ENCODE results near the gene WBP2NL. TPM values are rescaled to one million over a fixed set of nuclear protein-coding genes. Genes with fewer than 3 reads are reported as not detected.

WBP2NL gene
- total and polyA plus RNA-seq, 2 donors (not counting 1 experiment from before 2014, with no cell fraction given) = 1.6 to 10.4 TPM

DNA sequence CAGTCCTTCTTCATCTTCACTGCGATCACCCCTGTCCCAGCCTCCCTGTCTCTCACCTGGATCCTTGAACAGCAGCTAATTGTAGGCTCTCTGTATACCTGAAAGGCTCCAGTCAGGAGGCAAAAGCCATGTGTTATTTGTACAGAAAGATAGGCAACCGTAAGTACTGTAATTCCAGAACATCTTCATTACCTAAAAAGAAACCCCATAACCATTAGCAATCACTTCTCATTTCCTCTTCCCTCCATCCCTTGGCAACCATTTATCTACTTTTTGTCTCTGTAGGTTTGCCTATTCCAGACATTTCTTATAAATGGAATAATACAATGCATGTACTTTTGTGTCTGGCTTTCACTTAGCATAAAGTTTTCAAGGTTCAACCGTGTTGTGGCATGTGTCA is 54.2 kb downstream of the WBP2NL start:
- no peaks in the 10 kb centered on the region for H3K4me1 ChIP-seq (ENCODE audit: control insufficient read depth in 2 of 2, insufficient read depth in 2 of 2, low read length in 2 of 2)
- Mint-ChIP-seq H3K4me1 (no peaks in the 10 kb centered on the region), H3K27me3 (no peaks in the 10 kb centered on the region), H3K9me3 (ENCODE audit: insufficient read depth) (peaks cover 7% of the 10 kb centered on the region), H3K27ac (peak overlapping the region; percentile 47), H3K4me3 (no peak overlapping the region)
- no peaks in the 10 kb centered on the region for H4K20me1 ChIP-seq (ENCODE audit: control insufficient read depth, insufficient read depth, low read length, poor library complexity, severe bottlenecking)
- H3K27ac ChIP-seq (ENCODE audit: low read length in 2 of 2) = no peak overlapping the region
- ATAC-seq (ENCODE audit: low read depth) = no peak
- 100% methylated on average over 1 of the region's 3 CpGs for WGBS (ENCODE audit: insufficient coverage)
- TF ChIP-seq EZH2 (IDR thresholded peaks at IDR 0.05; ENCODE audit: borderline replicate concordance, insufficient read depth, low read depth, low read length, poor library complexity, severe bottlenecking) = no peak
- TF ChIP-seq, protein P1, sequence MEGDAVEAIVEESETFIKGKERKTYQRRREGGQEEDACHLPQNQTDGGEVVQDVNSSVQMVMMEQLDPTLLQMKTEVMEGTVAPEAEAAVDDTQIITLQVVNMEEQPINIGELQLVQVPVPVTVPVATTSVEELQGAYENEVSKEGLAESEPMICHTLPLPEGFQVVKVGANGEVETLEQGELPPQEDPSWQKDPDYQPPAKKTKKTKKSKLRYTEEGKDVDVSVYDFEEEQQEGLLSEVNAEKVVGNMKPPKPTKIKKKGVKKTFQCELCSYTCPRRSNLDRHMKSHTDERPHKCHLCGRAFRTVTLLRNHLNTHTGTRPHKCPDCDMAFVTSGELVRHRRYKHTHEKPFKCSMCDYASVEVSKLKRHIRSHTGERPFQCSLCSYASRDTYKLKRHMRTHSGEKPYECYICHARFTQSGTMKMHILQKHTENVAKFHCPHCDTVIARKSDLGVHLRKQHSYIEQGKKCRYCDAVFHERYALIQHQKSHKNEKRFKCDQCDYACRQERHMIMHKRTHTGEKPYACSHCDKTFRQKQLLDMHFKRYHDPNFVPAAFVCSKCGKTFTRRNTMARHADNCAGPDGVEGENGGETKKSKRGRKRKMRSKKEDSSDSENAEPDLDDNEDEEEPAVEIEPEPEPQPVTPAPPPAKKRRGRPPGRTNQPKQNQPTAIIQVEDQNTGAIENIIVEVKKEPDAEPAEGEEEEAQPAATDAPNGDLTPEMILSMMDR (IDR thresholded peaks at IDR 0.05) = no peak
- no peak overlapping the region for H3K4me2 ChIP-seq (replicated peaks; ENCODE audit: low read depth, low read length, poor library complexity, severe bottlenecking)
- no peak overlapping the region for H3K4me3 ChIP-seq (ENCODE audit: control extremely low read depth in 1 of 5, extremely low read depth in 1 of 5, insufficient read depth in 1 of 5, low read depth in 2 of 5, low read length in 4 of 5)
- no peaks in the 10 kb centered on the region for H3K79me2 ChIP-seq (ENCODE audit: control insufficient read depth, insufficient read depth, low read length)
- H3K9me3 ChIP-seq (ENCODE audit: control extremely low read depth in 1 of 3, control insufficient read depth in 2 of 3, insufficient read depth in 1 of 3, low read length in 2 of 3) = peaks cover 0 to 9% (median 8%) of the 10 kb centered on the region in 3 donors
- intact Hi-C loops (cut with micrococcal nuclease) = no loop called here
- ChIA-PET POLR2A (no interaction called here), CTCF (no interaction called here)
- no peaks in the 10 kb centered on the region for H3K36me3 ChIP-seq (replicated peaks in 1 of 2; ENCODE audit: control extremely low read depth in 1 of 2, control insufficient read depth in 1 of 2, extremely low read depth in 1 of 2, insufficient read depth in 2 of 2, low read length in 1 of 2)
- H2AFZ ChIP-seq (ENCODE audit: insufficient read depth, low read depth, low read length, poor library complexity, severe bottlenecking) = no peak overlapping the region
- H3K27me3 ChIP-seq (replicated peaks in 1 of 4; ENCODE audit: control extremely low read depth in 1 of 4, control insufficient read depth in 3 of 4, insufficient read depth in 4 of 4, low read length in 3 of 4) = no peaks in the 10 kb centered on the region
- no peak overlapping the region for H3K9ac ChIP-seq (ENCODE audit: low read length)
- no peak for DNase-seq

DNA sequence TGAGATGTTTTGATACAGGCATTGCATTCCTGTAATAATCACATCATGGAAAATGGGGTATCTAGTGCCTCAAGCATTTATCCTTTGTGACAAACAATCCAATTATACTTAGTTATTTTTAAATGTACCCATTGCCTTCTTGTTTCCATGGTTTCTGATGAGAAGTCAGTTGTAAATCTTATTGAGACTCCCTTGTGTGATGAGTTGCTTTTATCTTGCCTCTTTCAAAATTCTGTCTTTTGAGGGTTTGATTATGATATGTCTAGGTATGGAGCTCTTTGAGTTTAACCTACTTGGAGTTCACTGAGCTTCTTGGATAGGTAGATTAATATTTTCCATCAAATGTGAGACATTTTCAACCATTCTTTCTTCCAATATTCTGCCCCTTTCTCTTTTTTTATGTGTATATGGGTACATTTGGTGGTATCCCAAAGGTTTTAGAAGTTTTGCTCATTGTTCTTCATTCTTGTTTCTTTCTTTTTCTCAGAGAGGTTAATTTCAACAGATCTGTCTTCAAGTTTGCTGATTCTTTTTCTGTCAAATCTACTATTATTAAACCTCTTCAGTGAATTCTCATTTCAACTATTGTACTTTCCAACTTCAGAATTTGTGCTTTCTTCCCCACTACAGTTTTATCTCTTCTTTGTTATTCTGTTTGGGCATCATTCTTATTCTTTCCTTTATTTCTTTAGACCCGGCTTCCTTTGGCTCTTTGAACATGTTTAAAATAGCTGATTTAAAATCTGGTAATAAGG is 58.3 kb downstream of the WBP2NL start:
- Mint-ChIP-seq H3K9me3 (ENCODE audit: insufficient read depth) (peaks cover 7% of the 10 kb centered on the region), H3K27me3 (no peaks in the 10 kb centered on the region), H3K4me3 (no peak overlapping the region), H3K27ac (no peak overlapping the region), H3K4me1 (no peaks in the 10 kb centered on the region)
- DNase-seq (no peak), ATAC-seq (ENCODE audit: low read depth) (no peak)
- intact Hi-C loops (cut with micrococcal nuclease) = no loop called here
- H3K36me3 ChIP-seq (replicated peaks in 1 of 2; ENCODE audit: control extremely low read depth in 1 of 2, control insufficient read depth in 1 of 2, extremely low read depth in 1 of 2, insufficient read depth in 2 of 2, low read length in 1 of 2) = peaks cover 0 to 23% of the 10 kb centered on the region in 2 experiments
- no peaks in the 10 kb centered on the region for H3K27me3 ChIP-seq (replicated peaks in 1 of 4; ENCODE audit: control extremely low read depth in 1 of 4, control insufficient read depth in 3 of 4, insufficient read depth in 4 of 4, low read length in 3 of 4)
- no peak overlapping the region for H3K9ac ChIP-seq (ENCODE audit: low read length)
- TF ChIP-seq, protein P1 (IDR thresholded peaks at IDR 0.05) = no peak
- TF ChIP-seq EZH2 (IDR thresholded peaks at IDR 0.05; ENCODE audit: borderline replicate concordance, insufficient read depth, low read depth, low read length, poor library complexity, severe bottlenecking) = no peak
- no peak overlapping the region for H3K4me3 ChIP-seq (ENCODE audit: control extremely low read depth in 1 of 5, extremely low read depth in 1 of 5, insufficient read depth in 1 of 5, low read depth in 2 of 5, low read length in 4 of 5)
- H3K27ac ChIP-seq (ENCODE audit: low read length in 2 of 2) = no peak overlapping the region
- H3K79me2 ChIP-seq (ENCODE audit: control insufficient read depth, insufficient read depth, low read length) = no peaks in the 10 kb centered on the region
- H2AFZ ChIP-seq (ENCODE audit: insufficient read depth, low read depth, low read length, poor library complexity, severe bottlenecking) = no peak overlapping the region
- H3K9me3 ChIP-seq (ENCODE audit: control extremely low read depth in 1 of 3, control insufficient read depth in 2 of 3, insufficient read depth in 1 of 3, low read length in 2 of 3) = peaks cover 4 to 9% (median 8%) of the 10 kb centered on the region in 3 donors
- no peaks in the 10 kb centered on the region for H3K4me1 ChIP-seq (ENCODE audit: control insufficient read depth in 2 of 2, insufficient read depth in 2 of 2, low read length in 2 of 2)
- POLR2A ChIA-PET = no interaction called here
- no CpG with 5 or more reads among the region's 1 CpG for WGBS (ENCODE audit: insufficient coverage)
- no peak overlapping the region for H3K4me2 ChIP-seq (replicated peaks; ENCODE audit: low read depth, low read length, poor library complexity, severe bottlenecking)
- no peaks in the 10 kb centered on the region for H4K20me1 ChIP-seq (ENCODE audit: control insufficient read depth, insufficient read depth, low read length, poor library complexity, severe bottlenecking)
- CTCF ChIA-PET = interaction anchor here (0.6 kb wide), 1 partner anchor 297 kb away, joined by 3 read pairs; no protein-coding TSS in a partner anchor

Data from B cell (primary cell).